ENCODE data around the gene SCGB1A1.

The SCGB1A1 gene

DNA sequence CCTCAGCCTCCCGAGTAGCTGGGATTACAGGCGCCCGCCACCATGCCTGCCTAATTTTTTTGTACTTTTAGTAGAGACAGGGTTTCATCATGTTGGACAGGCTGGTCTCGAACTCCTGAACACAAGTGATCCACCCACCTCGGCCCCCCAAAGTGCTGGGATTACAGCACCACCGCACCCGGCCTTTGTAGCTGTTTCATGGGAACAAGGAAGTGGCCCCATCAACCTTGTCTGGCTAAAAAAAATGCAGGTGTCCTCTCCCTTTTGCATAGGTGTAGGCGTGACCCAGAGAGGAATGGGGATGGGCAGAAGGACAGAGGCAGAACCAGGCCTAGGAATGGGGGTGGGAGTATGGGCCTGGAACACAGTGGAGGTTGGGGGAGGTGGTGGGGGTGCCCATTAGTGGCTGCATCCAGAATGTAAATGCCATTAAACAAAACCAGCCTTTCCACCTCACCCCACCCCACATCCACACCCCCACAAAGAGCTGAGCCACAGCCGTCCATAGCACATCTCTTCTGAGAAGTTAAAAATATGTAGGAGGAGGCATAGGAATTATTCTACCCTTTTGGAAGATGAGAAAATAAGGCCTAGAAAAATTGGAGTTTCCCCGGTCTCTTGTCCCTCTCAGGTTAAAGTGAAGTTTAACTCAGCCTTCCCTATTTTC lies 22.8 kb upstream of the SCGB1A1 start:
- Histone ChIP-seq H3K27ac (ENCODE audit: insufficient read depth, low read length, poor library complexity, severe bottlenecking) (no peak overlapping the region), H3K9me3 (ENCODE audit: control insufficient read depth, low read length) (no peaks in the 10 kb centered on the region)
- no peak for DNase-seq

GRCh38 chr11:62398011-62398994 lies 20.5 kb upstream of the SCGB1A1 start:
- H3K4me1 ChIP-seq (ENCODE audit: control insufficient read depth, insufficient read depth, low read length, poor library complexity, severe bottlenecking) = peaks cover 19% of the 10 kb centered on the region
- no peaks in the 10 kb centered on the region for H3K36me3 ChIP-seq (ENCODE audit: control insufficient read depth, insufficient read depth, low read length)
- H3K27ac ChIP-seq (ENCODE audit: insufficient read depth, low read length, poor library complexity, severe bottlenecking) = no peak overlapping the region
- H3K27me3 ChIP-seq (replicated peaks; ENCODE audit: control insufficient read depth, insufficient read depth, low read length, poor library complexity, severe bottlenecking) = no peaks in the 10 kb centered on the region
- H3K4me3 ChIP-seq (ENCODE audit: insufficient read depth, low read depth, low read length, poor library complexity, severe bottlenecking) = no peak overlapping the region
- H3K9me3 ChIP-seq (ENCODE audit: control insufficient read depth, low read length) = no peaks in the 10 kb centered on the region
- no peak for DNase-seq

More for the DNA sequence above, 22.8 kb upstream of the SCGB1A1 start:
- H3K36me3 ChIP-seq (ENCODE audit: control insufficient read depth, insufficient read depth, low read length) = no peaks in the 10 kb centered on the region
- H3K4me3 ChIP-seq (ENCODE audit: insufficient read depth, low read depth, low read length, poor library complexity, severe bottlenecking) = no peak overlapping the region
- no peaks in the 10 kb centered on the region for H3K4me1 ChIP-seq (ENCODE audit: control insufficient read depth, insufficient read depth, low read length, poor library complexity, severe bottlenecking)
- no peaks in the 10 kb centered on the region for H3K27me3 ChIP-seq (replicated peaks; ENCODE audit: control insufficient read depth, insufficient read depth, low read length, poor library complexity, severe bottlenecking)

GRCh38 chr11:62399172-62399877 lies 19.5 kb upstream of the SCGB1A1 start:
- H3K4me3 ChIP-seq (ENCODE audit: insufficient read depth, low read depth, low read length, poor library complexity, severe bottlenecking) = no peak overlapping the region
- no peak overlapping the region for H3K27ac ChIP-seq (ENCODE audit: insufficient read depth, low read length, poor library complexity, severe bottlenecking)
- H3K36me3 ChIP-seq (ENCODE audit: control insufficient read depth, insufficient read depth, low read length) = no peaks in the 10 kb centered on the region
- H3K4me1 ChIP-seq (ENCODE audit: control insufficient read depth, insufficient read depth, low read length, poor library complexity, severe bottlenecking) = peaks cover 19% of the 10 kb centered on the region
- no peaks in the 10 kb centered on the region for H3K27me3 ChIP-seq (replicated peaks; ENCODE audit: control insufficient read depth, insufficient read depth, low read length, poor library complexity, severe bottlenecking)
- DNase-seq = no peak
- H3K9me3 ChIP-seq (ENCODE audit: control insufficient read depth, low read length) = no peaks in the 10 kb centered on the region

DNA sequence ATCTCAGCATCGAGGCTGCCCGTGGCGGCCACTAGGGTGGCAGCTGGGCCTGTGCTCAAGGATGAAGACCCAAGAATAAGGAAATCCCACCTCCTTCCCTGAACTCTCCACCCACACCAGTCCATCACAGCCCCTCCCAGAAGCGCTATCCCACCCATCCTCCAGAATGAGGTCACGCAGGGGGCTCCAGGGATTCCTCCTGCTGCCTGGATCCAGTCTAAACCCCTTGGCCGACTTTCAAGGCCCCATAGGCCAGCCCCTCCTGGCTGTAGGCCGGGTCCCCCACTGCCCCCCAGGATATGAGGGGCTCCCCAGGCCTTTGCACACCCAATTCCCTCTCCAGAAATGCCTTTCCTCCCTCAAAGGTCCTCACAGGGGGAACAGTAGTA lies 19.0 kb upstream of the SCGB1A1 start:
- Histone ChIP-seq H3K9me3 (ENCODE audit: control insufficient read depth, low read length) (no peaks in the 10 kb centered on the region), H3K27me3 (replicated peaks; ENCODE audit: control insufficient read depth, insufficient read depth, low read length, poor library complexity, severe bottlenecking) (no peaks in the 10 kb centered on the region), H3K4me1 (ENCODE audit: control insufficient read depth, insufficient read depth, low read length, poor library complexity, severe bottlenecking) (peaks cover 19% of the 10 kb centered on the region), H3K36me3 (ENCODE audit: control insufficient read depth, insufficient read depth, low read length) (no peaks in the 10 kb centered on the region), H3K4me3 (ENCODE audit: insufficient read depth, low read depth, low read length, poor library complexity, severe bottlenecking) (no peak overlapping the region), H3K27ac (ENCODE audit: insufficient read depth, low read length, poor library complexity, severe bottlenecking) (no peak overlapping the region)
- DNase-seq = no peak

DNA sequence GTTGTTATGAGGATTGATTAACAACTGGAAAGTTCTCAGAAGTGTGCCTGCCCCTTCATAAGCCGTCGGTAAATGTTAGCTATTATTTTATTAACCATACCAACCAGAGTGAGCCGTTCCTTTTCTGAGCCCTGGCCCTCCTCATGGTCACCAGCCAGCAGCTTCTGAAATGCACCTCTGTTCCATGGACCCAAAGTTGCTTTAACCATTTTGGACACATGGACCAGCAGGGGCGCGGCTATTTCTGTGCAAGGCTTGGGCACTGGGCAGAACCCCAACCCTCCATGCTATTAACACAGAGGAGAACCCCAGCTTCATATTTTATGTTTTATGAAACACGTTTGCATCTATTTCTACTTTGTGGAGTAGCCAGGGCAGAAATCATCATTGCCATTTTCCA lies 18.6 kb upstream of the SCGB1A1 start:
- H3K27me3 ChIP-seq (replicated peaks; ENCODE audit: control insufficient read depth, insufficient read depth, low read length, poor library complexity, severe bottlenecking) = no peaks in the 10 kb centered on the region
- DNase-seq = no peak
- no peak overlapping the region for H3K27ac ChIP-seq (ENCODE audit: insufficient read depth, low read length, poor library complexity, severe bottlenecking)
- no peaks in the 10 kb centered on the region for H3K9me3 ChIP-seq (ENCODE audit: control insufficient read depth, low read length)
- peaks cover 19% of the 10 kb centered on the region for H3K4me1 ChIP-seq (ENCODE audit: control insufficient read depth, insufficient read depth, low read length, poor library complexity, severe bottlenecking)
- no peak overlapping the region for H3K4me3 ChIP-seq (ENCODE audit: insufficient read depth, low read depth, low read length, poor library complexity, severe bottlenecking)
- H3K36me3 ChIP-seq (ENCODE audit: control insufficient read depth, insufficient read depth, low read length) = no peaks in the 10 kb centered on the region

- H3K36me3 ChIP-seq (ENCODE audit: control insufficient read depth, insufficient read depth, low read length) = no peaks in the 10 kb centered on the region
Measured at GRCh38 chr11:62400760-62401159, 18.1 kb upstream of the SCGB1A1 start.

DNA sequence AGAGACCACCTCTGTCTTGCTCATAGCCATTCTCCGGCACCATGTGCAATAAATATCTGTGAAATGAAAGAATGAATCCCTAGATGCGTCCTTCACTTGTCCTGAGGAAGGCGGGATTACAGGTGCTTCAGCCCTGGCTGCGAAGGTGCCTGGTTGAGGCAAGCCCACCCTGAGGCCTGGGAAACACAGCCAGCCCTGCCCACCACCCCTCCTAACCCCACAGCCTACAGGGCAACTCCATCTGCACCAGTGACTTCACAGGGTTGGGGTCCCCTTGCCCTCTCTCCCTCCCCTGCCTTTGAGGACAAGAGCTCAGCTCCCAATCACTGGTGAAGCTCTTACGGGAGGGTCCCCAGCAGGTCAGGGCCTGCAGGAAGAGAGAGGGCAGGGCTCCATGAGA lies 17.5 kb upstream of the SCGB1A1 start:
- Histone ChIP-seq H3K27me3 (replicated peaks; ENCODE audit: control insufficient read depth, insufficient read depth, low read length, poor library complexity, severe bottlenecking) (no peaks in the 10 kb centered on the region), H3K27ac (ENCODE audit: insufficient read depth, low read length, poor library complexity, severe bottlenecking) (no peak overlapping the region), H3K9me3 (ENCODE audit: control insufficient read depth, low read length) (no peaks in the 10 kb centered on the region), H3K36me3 (ENCODE audit: control insufficient read depth, insufficient read depth, low read length) (no peaks in the 10 kb centered on the region), H3K4me1 (ENCODE audit: control insufficient read depth, insufficient read depth, low read length, poor library complexity, severe bottlenecking) (peaks cover 19% of the 10 kb centered on the region), H3K4me3 (ENCODE audit: insufficient read depth, low read depth, low read length, poor library complexity, severe bottlenecking) (peak overlapping the region; percentile 41)
- no peak for DNase-seq

More at GRCh38 chr11:62400760-62401159, 18.1 kb upstream of the SCGB1A1 start:
- Histone ChIP-seq H3K9me3 (ENCODE audit: control insufficient read depth, low read length) (no peaks in the 10 kb centered on the region), H3K4me1 (ENCODE audit: control insufficient read depth, insufficient read depth, low read length, poor library complexity, severe bottlenecking) (peaks cover 19% of the 10 kb centered on the region), H3K4me3 (ENCODE audit: insufficient read depth, low read depth, low read length, poor library complexity, severe bottlenecking) (no peak overlapping the region), H3K27me3 (replicated peaks; ENCODE audit: control insufficient read depth, insufficient read depth, low read length, poor library complexity, severe bottlenecking) (no peaks in the 10 kb centered on the region), H3K27ac (ENCODE audit: insufficient read depth, low read length, poor library complexity, severe bottlenecking) (no peak overlapping the region)
- DNase-seq = no peak

DNA sequence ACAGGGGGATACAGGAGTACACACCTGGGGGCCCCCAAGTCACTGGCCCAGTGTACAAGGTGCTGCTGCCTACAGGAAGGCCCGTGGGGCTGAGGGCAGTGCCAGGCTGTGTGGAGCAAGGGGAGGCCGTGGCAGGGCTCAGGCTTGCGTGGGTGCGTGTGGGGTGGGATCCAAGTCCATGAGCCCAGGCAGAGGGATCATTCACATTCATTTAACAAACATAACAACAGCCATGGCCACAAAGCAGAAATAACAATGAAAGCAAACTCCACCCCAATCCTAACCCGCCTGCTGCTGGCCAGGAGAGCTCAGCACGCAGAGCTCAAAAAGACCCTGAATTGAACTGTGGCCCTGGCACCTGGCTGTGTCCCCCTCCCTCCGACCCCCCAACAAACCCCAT lies 17.0 kb upstream of the SCGB1A1 start:
- Histone ChIP-seq H3K4me3 (ENCODE audit: insufficient read depth, low read depth, low read length, poor library complexity, severe bottlenecking) (peak overlapping the region; percentile 41), H3K36me3 (ENCODE audit: control insufficient read depth, insufficient read depth, low read length) (no peaks in the 10 kb centered on the region), H3K27me3 (replicated peaks; ENCODE audit: control insufficient read depth, insufficient read depth, low read length, poor library complexity, severe bottlenecking) (no peaks in the 10 kb centered on the region), H3K4me1 (ENCODE audit: control insufficient read depth, insufficient read depth, low read length, poor library complexity, severe bottlenecking) (peaks cover 19% of the 10 kb centered on the region), H3K9me3 (ENCODE audit: control insufficient read depth, low read length) (no peaks in the 10 kb centered on the region), H3K27ac (ENCODE audit: insufficient read depth, low read length, poor library complexity, severe bottlenecking) (peak overlapping the region; percentile 54)
- DNase-seq = no peak

GRCh38 chr11:62402226-62402959 lies 16.4 kb upstream of the SCGB1A1 start:
- Histone ChIP-seq H3K27me3 (replicated peaks; ENCODE audit: control insufficient read depth, insufficient read depth, low read length, poor library complexity, severe bottlenecking) (no peaks in the 10 kb centered on the region), H3K36me3 (ENCODE audit: control insufficient read depth, insufficient read depth, low read length) (no peaks in the 10 kb centered on the region), H3K4me3 (ENCODE audit: insufficient read depth, low read depth, low read length, poor library complexity, severe bottlenecking) (peak overlapping the region; percentile 41), H3K9me3 (ENCODE audit: control insufficient read depth, low read length) (no peaks in the 10 kb centered on the region), H3K27ac (ENCODE audit: insufficient read depth, low read length, poor library complexity, severe bottlenecking) (peak overlapping the region; percentile 54), H3K4me1 (ENCODE audit: control insufficient read depth, insufficient read depth, low read length, poor library complexity, severe bottlenecking) (peaks cover 19% of the 10 kb centered on the region)
- DNase-seq = peak in 2 of 3 donors; percentile 8 to 9

Data from effector memory CD4-positive, alpha-beta T cell (primary cell).